Mesothelial cell of epicardium (in vitro differentiated cells): ENCODE measurements around the gene QRICH2. TPM values are rescaled to one million over a fixed set of nuclear protein-coding genes. Genes with fewer than 3 reads are reported as not detected.

Experiments used
- DNase-seq, 2 experiments: peaks; one replicate each; pipeline ENCODE4 v3.0.0; 2021; ENCODE audit warnings: low spot score in 2 of 2; ENCODE audit not compliant: unreplicated experiment in 2 of 2
- H3K27ac Mint-ChIP-seq: 2 replicates; pipeline ENCODE4 v1.8.0; 2021; ENCODE audit warnings: mixed read lengths
- H3K27me3 Mint-ChIP-seq: 2 replicates; pipeline ENCODE4 v1.8.0; 2021; ENCODE audit warnings: low read depth, mixed read lengths
- H3K36me3 Mint-ChIP-seq: 2 replicates; pipeline ENCODE4 v1.8.0; 2021; ENCODE audit warnings: mixed read lengths
- H3K4me1 Mint-ChIP-seq: 2 replicates; pipeline ENCODE4 v1.8.0; 2021; ENCODE audit warnings: mixed read lengths
- H3K4me3 Mint-ChIP-seq: 2 replicates; pipeline ENCODE4 v1.8.0; 2021; ENCODE audit warnings: mild to moderate bottlenecking, moderate library complexity, mixed read lengths
- H3K9me3 Mint-ChIP-seq: 2 replicates; pipeline ENCODE4 v1.8.0; 2021; ENCODE audit warnings: mixed read lengths
- CTCF ChIP-seq: fragments of 200-600 bp; sonication (generic); IDR thresholded peaks from one replicate; pipeline ENCODE4 v1.5.0; 2021; ENCODE audit warnings: antibody characterized with exemption; ENCODE audit not compliant: unreplicated experiment
- total RNA-seq: library from RNA; stranded (reverse); gene quantifications from 3 replicates; pipeline ENCODE4 v1.2.1, GENCODE V29; 2021

QRICH2 gene
- total RNA-seq, 1 donor from 2014 or later: 7.2 TPM

- Mint-ChIP-seq H3K36me3 (no peaks in the 10 kb centered on the region), H3K4me3 (peak overlapping the region; percentile 79), H3K27me3 (no peaks in the 10 kb centered on the region), H3K4me1 (peaks cover 33% of the 10 kb centered on the region), H3K9me3 (no peaks in the 10 kb centered on the region), H3K27ac (no peak overlapping the region)
- DNase-seq: peak in 1 of 2 experiments; percentile 73
- no peak for TF ChIP-seq CTCF
These were observed 42.3 kb downstream of the QRICH2 start for GRCh38 chr17:76265624-76266243.

- Mint-ChIP-seq H3K27me3 (no peaks in the 10 kb centered on the region), H3K4me3 (peak within 1 kb of the TSS; percentile 79)
- TF ChIP-seq CTCF: no peak
These were observed 43.1 kb downstream of the QRICH2 start, which contains the start of gene UBALD2 for GRCh38 chr17:76264755-76265623. TSS of gene UBALD2 (plus strand) at chr17:76265348. CDS start at chr17:76265506, 158 bp downstream.

GRCh38 chr17:76264425-76264754 is 43.7 kb downstream of the QRICH2 start:
- no peaks in the 10 kb centered on the region for H3K36me3 Mint-ChIP-seq

More at GRCh38 chr17:76264755-76265623, 43.1 kb downstream of the QRICH2 start, which contains the start of gene UBALD2:
- H3K27ac Mint-ChIP-seq: peak within 1 kb of the TSS; percentile 92
- peaks cover 33% of the 10 kb centered on the region for H3K4me1 Mint-ChIP-seq
- no peaks in the 10 kb centered on the region for H3K36me3 Mint-ChIP-seq
- no peaks in the 10 kb centered on the region for H3K9me3 Mint-ChIP-seq
- peak; percentile 93 to 99 for DNase-seq

GRCh38 chr17:76263896-76264295 is 44.2 kb downstream of the QRICH2 start:
- no peak for DNase-seq
- Mint-ChIP-seq H3K9me3 (no peaks in the 10 kb centered on the region), H3K36me3 (no peaks in the 10 kb centered on the region), H3K27me3 (no peaks in the 10 kb centered on the region), H3K27ac (peak overlapping the region; percentile 91), H3K4me3 (no peak overlapping the region), H3K4me1 (peaks cover 39% of the 10 kb centered on the region)
- TF ChIP-seq CTCF: no peak

More at GRCh38 chr17:76264425-76264754, 43.7 kb downstream of the QRICH2 start:
- Mint-ChIP-seq H3K4me1 (peaks cover 36% of the 10 kb centered on the region), H3K9me3 (no peaks in the 10 kb centered on the region), H3K27ac (peak overlapping the region; percentile 91), H3K4me3 (peak overlapping the region; percentile 65), H3K27me3 (no peaks in the 10 kb centered on the region)
- no peak for TF ChIP-seq CTCF
- no peak for DNase-seq

- TF ChIP-seq CTCF: no peak
- no peak for DNase-seq
- Mint-ChIP-seq H3K4me3 (no peak overlapping the region), H3K4me1 (peaks cover 35% of the 10 kb centered on the region), H3K9me3 (no peaks in the 10 kb centered on the region), H3K27ac (peak overlapping the region; percentile 91), H3K36me3 (no peaks in the 10 kb centered on the region), H3K27me3 (no peaks in the 10 kb centered on the region)
These were observed 45.2 kb downstream of the QRICH2 start for GRCh38 chr17:76262732-76263344.
